Measurements from ENCODE around the gene ZSWIM4.
"Not testable (repeated sequence)": the region's sequence is repeated elsewhere in the genome, so short reads cannot be mapped to it uniquely, and the experiment has no call there.

Gene ZSWIM4

GRCh38 chr19:13770013-13770635 lies 25.1 kb upstream of the ZSWIM4 start (continued):
- TF ChIP-seq PATZ1 (CRISPR knock-in tag; IDR thresholded peaks at IDR 0.05; ENCODE audit: borderline replicate concordance) (no peak), ZNF70 (CRISPR knock-in tag; IDR thresholded peaks at IDR 0.05) (no peak)

DNA sequence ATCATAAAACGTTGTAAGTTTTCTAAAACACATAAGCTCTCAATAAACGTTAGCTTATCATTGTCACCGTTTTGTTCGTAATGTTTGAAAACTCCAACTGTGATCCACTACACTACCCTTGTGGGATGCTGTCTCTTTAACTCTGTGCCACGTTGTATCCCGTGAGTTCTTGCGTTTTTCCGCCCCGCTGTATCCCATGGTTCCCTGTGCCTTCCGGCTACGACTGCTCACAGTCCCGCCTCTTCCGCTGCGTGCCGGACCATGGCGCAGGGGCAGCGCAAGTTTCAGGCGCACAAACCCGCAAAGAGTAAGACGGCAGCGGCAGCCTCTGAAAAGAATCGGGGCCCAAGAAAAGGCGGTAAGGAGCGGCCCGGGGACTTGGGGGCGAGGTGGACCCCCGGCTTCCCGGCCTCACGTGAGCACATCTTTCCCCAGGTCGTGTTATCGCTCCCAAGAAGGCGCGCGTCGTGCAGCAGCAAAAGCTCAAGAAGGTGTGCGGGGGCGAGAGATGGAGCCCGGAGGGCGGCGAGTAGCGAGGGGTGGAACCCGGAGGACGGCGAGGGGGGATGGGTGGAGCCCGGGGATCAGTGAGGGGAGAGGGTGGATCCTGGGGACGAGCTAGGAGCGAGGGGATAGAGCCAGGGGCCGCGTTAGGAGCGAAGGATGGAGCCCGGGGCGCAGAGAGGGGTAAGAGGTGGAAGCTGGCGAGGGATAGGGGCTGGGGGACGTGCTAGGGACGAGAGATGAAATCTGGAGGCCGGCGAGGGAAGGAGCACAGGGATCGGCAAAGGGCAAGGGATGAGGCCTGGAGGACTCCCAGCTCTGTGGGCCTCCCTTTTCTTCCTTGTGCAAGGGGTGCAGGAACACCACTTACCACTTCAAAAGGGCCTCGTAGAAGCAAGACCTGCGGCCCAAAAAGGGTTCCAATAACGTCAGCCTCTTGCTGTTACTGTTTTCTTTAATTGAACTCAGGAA lies 20.7 kb upstream of the ZSWIM4 start, which contains the start of gene C19orf53:
Gene C19orf53, plus strand, starts transcription at position 240 of the 975 bp plus-strand sequence. Its CDS starts 22 bp downstream, at position 262.
- TF ChIP-seq CREB5 (CRISPR knock-in tag; IDR thresholded peaks at IDR 0.05; ENCODE audit: low read depth), result no peak
- 0 out of 2 replicates have a peak, but pooled peaks have one; percentile 26 for TF ChIP-seq ESRRG (CRISPR knock-in tag; IDR thresholded peaks at IDR 0.05)
- TF ChIP-seq ZFP3 (CRISPR knock-in tag; IDR thresholded peaks at IDR 0.05), result 0 out of 2 replicates have a peak, but pooled peaks have one; percentile 24
- TF ChIP-seq GLIS3 (CRISPR knock-in tag; IDR thresholded peaks at IDR 0.05), result peak; percentile 73; the same call in 1 of the 2 replicates
- TF ChIP-seq PPARA (CRISPR knock-in tag; IDR thresholded peaks at IDR 0.05; ENCODE audit: borderline replicate concordance), result no peak
- no peak for TF ChIP-seq CSDC2 (CRISPR knock-in tag; IDR thresholded peaks at IDR 0.05)
- ATAC-seq, result peak; percentile 99

DNA sequence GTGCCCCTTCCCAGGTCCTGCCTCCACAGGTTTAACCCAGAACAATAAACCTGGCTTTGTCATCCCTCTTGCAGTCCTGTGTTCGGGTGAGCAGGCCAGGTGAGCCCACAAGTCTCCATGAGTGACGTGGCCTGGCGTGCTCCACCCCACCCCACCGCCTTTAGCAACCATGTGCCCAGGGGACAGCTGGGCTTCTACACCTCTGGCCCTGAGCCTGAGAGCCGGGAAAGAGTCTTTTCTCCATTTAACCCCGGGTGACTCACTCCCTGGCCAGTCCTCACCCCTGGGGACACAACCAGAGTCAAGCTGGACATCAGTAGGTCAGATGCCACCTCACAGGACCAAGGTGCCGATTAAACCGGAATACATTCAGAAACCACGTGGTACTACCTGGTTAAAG lies 16.8 kb upstream of the ZSWIM4 start:
- no peak for TF ChIP-seq CSDC2 (CRISPR knock-in tag; IDR thresholded peaks at IDR 0.05)
- TF ChIP-seq SNAI2 (CRISPR knock-in tag; IDR thresholded peaks at IDR 0.05), result no peak
- TF ChIP-seq TCF4 (CRISPR knock-in tag; IDR thresholded peaks at IDR 0.05; ENCODE audit: borderline replicate concordance), result no peak
- TF ChIP-seq ESRRG (CRISPR knock-in tag; IDR thresholded peaks at IDR 0.05), result no peak
- TF ChIP-seq ARNTL (CRISPR knock-in tag; IDR thresholded peaks at IDR 0.05; ENCODE audit: borderline replicate concordance, low read depth), result no peak
- ATAC-seq, result no peak

- ATAC-seq, result no peak
- no peak for TF ChIP-seq PATZ1 (CRISPR knock-in tag; IDR thresholded peaks at IDR 0.05; ENCODE audit: borderline replicate concordance)
- TF ChIP-seq SNAI2 (CRISPR knock-in tag; IDR thresholded peaks at IDR 0.05), result no peak
- TF ChIP-seq ZC3H10 (CRISPR knock-in tag; IDR thresholded peaks at IDR 0.05), result no peak
- TF ChIP-seq ZFP30 (CRISPR knock-in tag; IDR thresholded peaks at IDR 0.05), result no peak
- no peak for TF ChIP-seq POU6F1 (CRISPR knock-in tag; IDR thresholded peaks at IDR 0.05; ENCODE audit: borderline replicate concordance, low read depth)
- no peak for TF ChIP-seq BACH2 (CRISPR knock-in tag; IDR thresholded peaks at IDR 0.05; ENCODE audit: borderline replicate concordance)
- TF ChIP-seq RARB (CRISPR knock-in tag; IDR thresholded peaks at IDR 0.05), result no peak
- TF ChIP-seq TCF4 (CRISPR knock-in tag; IDR thresholded peaks at IDR 0.05; ENCODE audit: borderline replicate concordance), result no peak
- no peak for TF ChIP-seq CREB5 (CRISPR knock-in tag; IDR thresholded peaks at IDR 0.05; ENCODE audit: low read depth)
- no peak for TF ChIP-seq TOX (CRISPR knock-in tag; IDR thresholded peaks at IDR 0.05; ENCODE audit: borderline replicate concordance)
Measured at GRCh38 chr19:13778847-13779246, 16.4 kb upstream of the ZSWIM4 start.

- not testable (repeated sequence) for ATAC-seq
Measured at GRCh38 chr19:13779794-13780193, 15.4 kb upstream of the ZSWIM4 start.

Data from SK-N-SH treated with all-trans-retinoic acid at 6 μM for 48 hours (cell line).